ENCODE data around the gene VDAC1.
"Not testable (repeated sequence)": the region's sequence is repeated elsewhere in the genome, so short reads cannot be mapped to it uniquely, and the experiment has no call there.

The VDAC1 gene

GRCh38 chr5:133944263-133945185 lies 60.3 kb downstream of the VDAC1 start:
- no peaks in the 10 kb centered on the region for H3K36me3 ChIP-seq (ENCODE audit: control insufficient read depth in 5 of 5, insufficient read depth in 5 of 5, low read length in 5 of 5)
- H3K27ac ChIP-seq (ENCODE audit: low read depth, low read length), result no peak overlapping the region
- no peaks in the 10 kb centered on the region for H3K27me3 ChIP-seq (ENCODE audit: control insufficient read depth in 5 of 5, insufficient read depth in 4 of 5, low read length in 5 of 5)
- H3K4me3 ChIP-seq (ENCODE audit: low read depth in 1 of 5, low read length in 5 of 5), result no peak overlapping the region
- no peaks in the 10 kb centered on the region for H3K9me3 ChIP-seq (ENCODE audit: control insufficient read depth in 5 of 5, low read length in 5 of 5)
- H3K4me1 ChIP-seq (ENCODE audit: control insufficient read depth in 5 of 5, insufficient read depth in 5 of 5, low read length in 5 of 5), result peaks cover 0 to 8% (median 0%) of the 10 kb centered on the region in 5 donors
- H3K9ac ChIP-seq (ENCODE audit: low read length in 5 of 5), result no peak overlapping the region

- H3K9me3 ChIP-seq (ENCODE audit: control insufficient read depth in 5 of 5, low read length in 5 of 5), result no peaks in the 10 kb centered on the region
- no peaks in the 10 kb centered on the region for H3K27me3 ChIP-seq (ENCODE audit: control insufficient read depth in 5 of 5, insufficient read depth in 4 of 5, low read length in 5 of 5)
- peaks cover 0 to 8% (median 0%) of the 10 kb centered on the region in 5 donors for H3K4me1 ChIP-seq (ENCODE audit: control insufficient read depth in 5 of 5, insufficient read depth in 5 of 5, low read length in 5 of 5)
- H3K36me3 ChIP-seq (ENCODE audit: control insufficient read depth in 5 of 5, insufficient read depth in 5 of 5, low read length in 5 of 5), result no peaks in the 10 kb centered on the region
- no peak overlapping the region for H3K27ac ChIP-seq (ENCODE audit: low read depth, low read length)
- no peak overlapping the region for H3K9ac ChIP-seq (ENCODE audit: low read length in 5 of 5)
- no peak overlapping the region for H3K4me3 ChIP-seq (ENCODE audit: low read depth in 1 of 5, low read length in 5 of 5)
Measured at GRCh38 chr5:133943475-133943817, 61.3 kb downstream of the VDAC1 start.

GRCh38 chr5:133942614-133943474 lies 61.9 kb downstream of the VDAC1 start:
- Histone ChIP-seq H3K36me3 (ENCODE audit: control insufficient read depth in 5 of 5, insufficient read depth in 5 of 5, low read length in 5 of 5) (no peaks in the 10 kb centered on the region), H3K27ac (ENCODE audit: low read depth, low read length) (no peak overlapping the region), H3K27me3 (ENCODE audit: control insufficient read depth in 5 of 5, insufficient read depth in 4 of 5, low read length in 5 of 5) (no peaks in the 10 kb centered on the region), H3K4me1 (ENCODE audit: control insufficient read depth in 5 of 5, insufficient read depth in 5 of 5, low read length in 5 of 5) (peaks cover 0 to 8% (median 0%) of the 10 kb centered on the region in 5 donors), H3K4me3 (ENCODE audit: low read depth in 1 of 5, low read length in 5 of 5) (no peak overlapping the region), H3K9me3 (ENCODE audit: control insufficient read depth in 5 of 5, low read length in 5 of 5) (no peaks in the 10 kb centered on the region), H3K9ac (ENCODE audit: low read length in 5 of 5) (no peak overlapping the region)

GRCh38 chr5:133941456-133942196 lies 63.1 kb downstream of the VDAC1 start:
- Histone ChIP-seq H3K4me1 (ENCODE audit: control insufficient read depth in 5 of 5, insufficient read depth in 5 of 5, low read length in 5 of 5) (no peaks in the 10 kb centered on the region), H3K9ac (ENCODE audit: low read length in 5 of 5) (no peak overlapping the region), H3K9me3 (ENCODE audit: control insufficient read depth in 5 of 5, low read length in 5 of 5) (no peaks in the 10 kb centered on the region), H3K4me3 (ENCODE audit: low read depth in 1 of 5, low read length in 5 of 5) (no peak overlapping the region), H3K27ac (ENCODE audit: low read depth, low read length) (no peak overlapping the region), H3K27me3 (ENCODE audit: control insufficient read depth in 5 of 5, insufficient read depth in 4 of 5, low read length in 5 of 5) (no peaks in the 10 kb centered on the region), H3K36me3 (ENCODE audit: control insufficient read depth in 5 of 5, insufficient read depth in 5 of 5, low read length in 5 of 5) (no peaks in the 10 kb centered on the region)

- Histone ChIP-seq H3K36me3 (ENCODE audit: control insufficient read depth in 5 of 5, insufficient read depth in 5 of 5, low read length in 5 of 5) (no peaks in the 10 kb centered on the region), H3K9me3 (ENCODE audit: control insufficient read depth in 5 of 5, low read length in 5 of 5) (no peaks in the 10 kb centered on the region), H3K4me3 (ENCODE audit: low read depth in 1 of 5, low read length in 5 of 5) (no peak overlapping the region), H3K27me3 (ENCODE audit: control insufficient read depth in 5 of 5, insufficient read depth in 4 of 5, low read length in 5 of 5) (no peaks in the 10 kb centered on the region), H3K9ac (ENCODE audit: low read length in 5 of 5) (no peak overlapping the region), H3K27ac (ENCODE audit: low read depth, low read length) (no peak overlapping the region), H3K4me1 (ENCODE audit: control insufficient read depth in 5 of 5, insufficient read depth in 5 of 5, low read length in 5 of 5) (no peaks in the 10 kb centered on the region)
Measured at GRCh38 chr5:133939668-133940067, 65.1 kb downstream of the VDAC1 start.

GRCh38 chr5:133938929-133939328 lies 65.8 kb downstream of the VDAC1 start:
- Histone ChIP-seq H3K9me3 (ENCODE audit: control insufficient read depth in 5 of 5, low read length in 5 of 5) (no peaks in the 10 kb centered on the region), H3K27ac (ENCODE audit: low read depth, low read length) (no peak overlapping the region), H3K4me1 (ENCODE audit: control insufficient read depth in 5 of 5, insufficient read depth in 5 of 5, low read length in 5 of 5) (peaks cover 0 to 3% (median 3%) of the 10 kb centered on the region in 5 donors), H3K36me3 (ENCODE audit: control insufficient read depth in 5 of 5, insufficient read depth in 5 of 5, low read length in 5 of 5) (no peaks in the 10 kb centered on the region), H3K27me3 (ENCODE audit: control insufficient read depth in 5 of 5, insufficient read depth in 4 of 5, low read length in 5 of 5) (no peaks in the 10 kb centered on the region), H3K9ac (ENCODE audit: low read length in 5 of 5) (no peak overlapping the region), H3K4me3 (ENCODE audit: low read depth in 1 of 5, low read length in 5 of 5) (no peak overlapping the region)

GRCh38 chr5:133938039-133938821 lies 66.5 kb downstream of the VDAC1 start:
- Histone ChIP-seq H3K36me3 (ENCODE audit: control insufficient read depth in 5 of 5, insufficient read depth in 5 of 5, low read length in 5 of 5) (no peaks in the 10 kb centered on the region), H3K9ac (ENCODE audit: low read length in 5 of 5) (no peak overlapping the region), H3K27me3 (ENCODE audit: control insufficient read depth in 5 of 5, insufficient read depth in 4 of 5, low read length in 5 of 5) (no peaks in the 10 kb centered on the region), H3K4me3 (ENCODE audit: low read depth in 1 of 5, low read length in 5 of 5) (no peak overlapping the region), H3K27ac (ENCODE audit: low read depth, low read length) (no peak overlapping the region), H3K9me3 (ENCODE audit: control insufficient read depth in 5 of 5, low read length in 5 of 5) (no peaks in the 10 kb centered on the region), H3K4me1 (ENCODE audit: control insufficient read depth in 5 of 5, insufficient read depth in 5 of 5, low read length in 5 of 5) (peaks cover 0 to 9% (median 4%) of the 10 kb centered on the region in 5 donors)

- not testable (repeated sequence) for H3K27me3 ChIP-seq (ENCODE audit: control insufficient read depth in 5 of 5, insufficient read depth in 4 of 5, low read length in 5 of 5); H3K9ac ChIP-seq (ENCODE audit: low read length in 5 of 5); H3K4me3 ChIP-seq (ENCODE audit: low read depth in 1 of 5, low read length in 5 of 5); H3K9me3 ChIP-seq (ENCODE audit: control insufficient read depth in 5 of 5, low read length in 5 of 5); H3K27ac ChIP-seq (ENCODE audit: low read depth, low read length); H3K36me3 ChIP-seq (ENCODE audit: control insufficient read depth in 5 of 5, insufficient read depth in 5 of 5, low read length in 5 of 5)
- peaks cover 0 to 12% (median 7%) of the 10 kb centered on the region in 5 donors for H3K4me1 ChIP-seq (ENCODE audit: control insufficient read depth in 5 of 5, insufficient read depth in 5 of 5, low read length in 5 of 5)
Measured at GRCh38 chr5:133937628-133938027, 67.1 kb downstream of the VDAC1 start.

- H3K36me3 ChIP-seq (ENCODE audit: control insufficient read depth in 5 of 5, insufficient read depth in 5 of 5, low read length in 5 of 5), result no peaks in the 10 kb centered on the region
- no peak overlapping the region for H3K9ac ChIP-seq (ENCODE audit: low read length in 5 of 5)
- no peaks in the 10 kb centered on the region for H3K27me3 ChIP-seq (ENCODE audit: control insufficient read depth in 5 of 5, insufficient read depth in 4 of 5, low read length in 5 of 5)
- no peak overlapping the region for H3K27ac ChIP-seq (ENCODE audit: low read depth, low read length)
- H3K4me3 ChIP-seq (ENCODE audit: low read depth in 1 of 5, low read length in 5 of 5), result no peak overlapping the region
- no peaks in the 10 kb centered on the region for H3K9me3 ChIP-seq (ENCODE audit: control insufficient read depth in 5 of 5, low read length in 5 of 5)
- peaks cover 0 to 13% (median 7%) of the 10 kb centered on the region in 5 donors for H3K4me1 ChIP-seq (ENCODE audit: control insufficient read depth in 5 of 5, insufficient read depth in 5 of 5, low read length in 5 of 5)
Measured at GRCh38 chr5:133936651-133937015, 68.1 kb downstream of the VDAC1 start.
